GM19240 (cell line): Measurements from ENCODE around the gene PLPPR3.
"Not testable (repeated sequence)": the region's sequence is repeated elsewhere in the genome, so short reads cannot be mapped to it uniquely, and the experiment has no call there.

ENCODE experiments used
- DNase-seq: peaks from one replicate; pipeline ENCODE4 v3.0.0; 2011; ENCODE audit warnings: low spot score; ENCODE audit not compliant: insufficient read length

PLPPR3 gene

GRCh38 chr19:829129-829758 lies 7.5 kb upstream of the PLPPR3 start:
- no peak for DNase-seq

DNA sequence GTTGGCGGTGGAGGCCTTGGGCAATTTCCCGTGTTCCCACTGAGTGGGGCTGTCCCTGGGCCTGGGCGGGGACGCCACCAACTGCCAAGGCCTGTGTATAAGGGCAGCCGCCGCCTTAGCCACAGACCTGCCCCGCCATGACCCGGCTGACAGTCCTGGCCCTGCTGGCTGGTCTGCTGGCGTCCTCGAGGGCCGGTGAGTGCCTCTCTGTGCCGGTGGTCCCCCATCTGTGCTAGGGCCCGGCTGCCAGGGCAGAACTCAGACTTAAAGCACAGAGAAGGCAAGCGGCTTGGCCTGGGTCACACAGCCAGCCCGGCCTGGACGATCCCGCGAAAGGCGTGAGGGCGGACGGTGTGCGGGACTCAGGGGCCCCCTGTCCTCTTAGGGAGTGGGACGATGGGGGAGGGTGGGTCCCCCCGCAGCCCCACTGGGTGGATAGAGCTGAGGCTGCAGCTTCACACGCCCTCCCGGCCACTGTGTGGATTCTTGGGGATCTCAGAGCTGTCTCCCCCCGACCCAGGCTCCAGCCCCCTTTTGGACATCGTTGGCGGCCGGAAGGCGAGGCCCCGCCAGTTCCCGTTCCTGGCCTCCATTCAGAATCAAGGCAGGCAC lies 6.1 kb upstream of the PLPPR3 start, which contains the start of gene AZU1:
AZU1 (plus strand) TSS at position 128 of the 612 bp plus-strand sequence; CDS start at position 138, 10 bp downstream.
- DNase-seq, result no peak

DNA sequence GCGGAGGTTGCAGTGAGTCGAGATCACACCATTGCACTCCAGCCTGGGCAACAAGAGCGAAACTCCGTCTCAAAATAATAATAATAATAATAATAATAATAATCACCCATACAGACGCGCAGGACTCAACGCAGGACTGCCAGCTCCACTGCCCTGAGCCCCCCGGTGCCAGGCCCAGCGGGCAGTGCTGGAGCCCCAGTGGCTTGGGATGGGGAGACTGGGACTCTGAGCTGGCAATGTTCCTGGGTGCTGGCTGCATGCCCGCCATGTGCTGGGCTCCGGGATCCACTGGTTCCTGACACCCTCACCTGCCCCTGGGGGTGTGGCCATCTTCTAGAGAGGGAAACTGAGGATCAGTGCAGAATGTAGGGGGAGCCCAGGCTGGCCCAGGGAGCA lies 5.6 kb upstream of the PLPPR3 start:
- DNase-seq, result no peak

GRCh38 chr19:825897-826644 lies 4.3 kb upstream of the PLPPR3 start:
- no peak for DNase-seq

GRCh38 chr19:824885-825284 lies 3.1 kb upstream of the PLPPR3 start:
- DNase-seq, result no peak

GRCh38 chr19:823565-824121 lies 1.9 kb upstream of the PLPPR3 start:
- no peak for DNase-seq

- DNase-seq, result no peak
Observed at GRCh38 chr19:821231-821824, 427 bp downstream of the PLPPR3 start.

DNA sequence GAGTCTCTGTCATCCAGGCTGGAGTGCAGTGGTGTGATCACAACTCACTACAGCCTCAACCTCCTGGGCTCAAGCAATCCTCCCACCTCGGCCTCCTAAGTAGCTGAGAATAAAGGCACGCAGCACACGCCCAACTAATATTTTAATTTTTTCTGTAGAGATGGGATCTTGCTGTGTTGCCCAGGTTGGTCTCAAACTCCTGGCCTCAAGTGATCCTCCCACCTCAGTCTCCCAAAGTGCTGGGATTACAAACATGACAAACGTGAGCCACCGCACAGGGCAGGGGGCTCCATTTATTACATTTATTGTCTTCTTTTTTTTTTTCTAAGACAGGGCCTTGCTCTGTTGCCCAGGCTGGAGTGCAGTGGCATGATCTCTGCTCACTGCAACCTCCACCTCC lies 1.5 kb downstream of the PLPPR3 start:
- not testable (repeated sequence) for DNase-seq

DNA sequence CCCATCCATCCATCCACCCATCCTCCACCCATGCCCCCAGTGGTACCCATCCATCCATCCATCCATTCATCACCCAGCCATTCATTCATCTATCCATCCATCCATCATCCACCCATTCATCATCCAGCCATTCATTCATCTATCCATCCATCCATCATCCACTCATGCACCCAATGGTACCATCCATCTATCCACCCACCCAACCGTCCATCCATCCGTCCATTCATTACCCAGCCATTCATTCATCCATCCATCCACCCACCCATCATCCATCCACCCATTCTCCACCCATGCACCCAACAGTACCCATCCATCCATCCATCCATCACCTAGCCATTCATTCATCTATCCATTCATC lies 5.3 kb downstream of the PLPPR3 start:
- no peak for DNase-seq

DNA sequence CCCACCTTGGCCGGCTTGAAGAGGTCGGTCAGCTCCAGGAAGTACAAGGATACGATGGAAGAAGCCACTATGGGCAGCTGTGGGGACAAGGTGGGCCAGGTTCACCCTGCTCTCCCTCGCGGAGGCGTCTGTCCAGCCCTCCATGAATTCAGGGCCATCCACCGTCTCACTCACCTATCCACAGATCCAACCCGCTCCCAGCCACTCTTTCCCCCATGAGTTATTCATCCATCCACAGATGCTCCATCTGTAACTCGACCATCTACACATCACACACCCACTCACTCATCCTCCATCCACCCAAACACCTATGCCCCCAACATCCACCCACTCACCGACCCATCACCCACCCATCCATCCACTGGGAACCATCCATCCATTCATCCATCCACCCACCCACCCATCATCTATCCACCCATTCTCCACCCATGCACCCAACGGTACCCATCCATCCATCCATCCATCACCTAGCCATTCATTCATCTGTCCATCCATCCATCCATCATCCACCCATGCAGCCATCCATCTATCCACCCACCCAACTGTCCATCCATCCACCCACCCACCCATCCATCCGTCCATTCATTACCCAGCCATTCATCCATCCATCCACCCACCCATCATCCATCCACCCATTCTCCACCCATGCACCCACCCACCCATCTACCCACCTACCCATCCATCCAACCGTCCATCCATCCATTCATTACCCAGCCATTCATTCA lies 5.8 kb downstream of the PLPPR3 start:
- DNase-seq, result no peak

DNA sequence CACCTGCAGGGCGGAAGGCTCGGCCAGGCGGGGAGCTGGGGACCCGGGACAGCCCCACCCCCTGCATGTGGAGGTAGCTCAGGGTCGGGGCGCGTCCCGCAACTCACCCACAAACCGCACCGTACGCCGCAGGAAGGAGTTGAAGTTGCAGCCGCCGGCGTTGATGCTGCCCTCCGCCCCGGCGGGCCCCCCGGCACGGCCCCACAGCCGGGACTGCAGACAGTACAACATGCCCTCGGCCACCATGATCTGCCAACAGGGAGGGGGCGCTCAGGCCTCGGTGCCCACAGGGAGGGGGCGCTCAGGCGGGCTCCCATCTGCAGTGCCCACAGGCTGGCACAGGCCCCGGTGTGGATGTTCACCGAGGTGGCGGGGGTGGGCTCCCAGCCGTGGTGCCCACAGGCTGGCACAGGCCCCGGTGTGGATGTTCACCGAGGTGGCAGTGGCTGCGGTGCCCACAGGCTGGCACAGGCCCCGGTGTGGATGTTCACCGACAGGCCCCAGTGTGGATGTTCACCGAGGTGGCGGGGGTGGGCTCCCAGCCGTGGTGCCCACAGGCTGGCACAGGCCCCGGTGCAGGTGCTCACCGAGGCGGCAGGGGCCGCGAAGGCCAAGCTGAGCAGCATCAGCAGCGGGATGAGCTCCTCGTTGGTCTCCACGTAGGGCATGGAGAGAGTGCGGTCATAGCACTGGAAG lies 6.5 kb downstream of the PLPPR3 start:
- no peak for DNase-seq

DNA sequence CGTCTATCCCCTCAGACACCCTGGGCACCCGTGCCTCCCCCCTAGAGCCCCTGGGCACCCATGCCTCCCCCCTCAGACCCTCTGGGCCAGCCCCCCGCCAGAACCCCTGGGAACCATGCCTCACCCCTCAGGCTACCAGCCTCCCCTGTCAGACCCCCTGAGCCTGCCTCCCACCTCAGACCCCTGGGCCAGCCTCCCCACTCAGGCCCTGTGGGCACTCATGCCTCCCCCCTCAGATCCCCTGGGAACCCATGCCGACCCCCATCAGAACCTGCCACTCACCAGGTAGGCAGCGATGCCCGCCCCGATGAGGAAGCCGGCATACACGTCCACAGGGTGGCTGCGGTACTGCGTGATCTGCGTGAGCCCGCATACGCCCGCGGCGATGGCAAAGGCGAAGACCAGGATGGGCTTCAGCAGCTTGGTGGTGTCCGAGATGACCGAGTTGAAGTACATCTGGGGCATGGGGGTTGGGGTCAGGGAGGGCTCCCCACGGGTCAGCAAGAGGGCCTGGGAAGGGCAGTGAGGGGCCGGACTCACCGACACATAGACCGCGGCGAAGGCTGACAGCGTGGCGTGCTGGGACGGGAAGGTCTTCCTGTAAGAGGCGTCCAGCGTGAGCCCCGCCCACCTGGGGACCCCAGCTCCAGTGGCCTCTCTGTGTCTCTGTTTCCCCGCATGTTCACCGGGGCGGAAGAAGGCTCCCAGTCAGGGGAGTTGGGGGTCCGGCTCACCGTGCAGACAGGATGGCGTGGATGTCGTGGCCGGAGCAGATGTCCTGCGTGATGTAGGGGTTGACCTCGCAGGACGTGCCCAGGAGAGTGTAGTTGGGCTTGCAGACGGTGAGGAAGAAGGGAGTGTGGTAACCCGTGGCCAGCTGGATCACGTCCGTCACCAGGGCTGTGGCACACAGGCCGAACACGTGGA lies 7.3 kb downstream of the PLPPR3 start:
- DNase-seq, result no peak

GRCh38 chr19:813219-814151 lies 8.3 kb downstream of the PLPPR3 start:
- no peak for DNase-seq

- no peak for DNase-seq
Observed at GRCh38 chr19:812747-813218, 9.0 kb downstream of the PLPPR3 start.

DNA sequence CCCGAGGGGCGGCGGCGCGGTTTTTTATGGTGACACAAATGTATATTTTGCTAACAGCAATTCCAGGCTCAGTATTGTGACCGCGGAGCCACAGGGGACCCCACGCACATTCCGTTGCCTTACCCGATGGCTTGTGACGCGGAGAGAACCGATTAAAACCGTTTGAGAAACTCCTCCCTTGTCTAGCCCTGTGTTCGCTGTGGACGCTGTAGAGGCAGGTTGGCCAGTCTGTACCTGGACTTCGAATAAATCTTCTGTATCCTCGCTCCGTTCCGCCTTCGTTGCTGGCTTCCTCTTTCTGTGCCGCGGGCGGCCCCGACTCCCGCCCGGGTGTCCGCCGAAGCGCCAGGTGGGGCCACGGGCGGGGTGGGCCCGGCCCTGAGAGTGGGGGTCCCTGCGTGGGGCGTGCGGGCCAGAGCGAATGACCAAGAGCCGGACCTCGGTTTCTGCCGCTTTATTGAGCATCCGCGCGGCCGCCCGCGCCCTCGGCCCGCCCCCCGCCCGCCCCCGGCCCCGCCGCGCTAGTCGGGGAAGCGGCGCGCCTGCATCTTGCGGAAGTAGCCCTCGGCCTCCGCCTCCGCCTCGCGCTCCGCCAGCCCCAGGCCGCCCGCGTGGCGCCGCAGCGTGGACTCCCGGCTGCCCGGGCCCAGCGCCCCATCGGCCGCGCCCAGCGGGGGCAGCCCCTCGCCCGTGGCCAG lies 9.6 kb downstream of the PLPPR3 start:
- no peak for DNase-seq

GRCh38 chr19:811506-812048 lies 10.2 kb downstream of the PLPPR3 start:
- DNase-seq, result no peak

DNA sequence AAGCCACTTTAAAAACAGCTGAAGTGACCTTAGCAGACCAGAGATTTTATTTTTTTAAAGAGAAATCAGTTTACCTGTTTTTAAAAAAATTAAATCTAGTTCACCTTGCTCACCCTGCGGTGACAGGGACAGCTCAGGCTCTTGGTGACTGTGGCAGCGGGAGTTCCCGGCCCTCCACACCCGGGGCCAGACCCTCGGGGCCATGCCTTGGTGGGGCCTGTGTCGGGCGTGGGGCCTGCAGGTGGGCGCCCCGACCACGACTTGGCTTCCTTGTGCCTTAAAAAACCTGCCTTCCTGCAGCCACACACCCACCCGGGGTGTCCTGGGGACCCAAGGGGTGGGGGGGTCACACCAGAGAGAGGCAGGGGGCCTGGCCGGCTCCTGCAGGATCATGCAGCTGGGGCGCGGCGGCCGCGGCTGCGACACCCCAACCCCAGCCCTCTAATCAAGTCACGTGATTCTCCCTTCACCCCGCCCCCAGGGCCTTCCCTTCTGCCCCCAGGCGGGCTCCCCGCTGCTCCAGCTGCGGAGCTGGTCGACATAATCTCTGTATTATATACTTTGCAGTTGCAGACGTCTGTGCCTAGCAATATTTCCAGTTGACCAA lies 10.8 kb downstream of the PLPPR3 start:
- DNase-seq, result no peak
